Left ventricle myocardium inferior (tissue), 1 donor: ENCODE measurements around the gene FILIP1L. TPM values are rescaled to one million over a fixed set of nuclear protein-coding genes. Genes with fewer than 3 reads are reported as not detected.

Experiments used
- DNase-seq: peaks from one replicate; pipeline ENCODE4 v3.0.0-alpha.2; 2020
- H3K27ac ChIP-seq: fragments of 200-600 bp; replicated peaks from 2 replicates; pipeline ENCODE4 v1.8.0; 2021
- H3K27me3 ChIP-seq: fragments of 200-600 bp; 2 replicates; pipeline ENCODE4 v1.8.0; 2021; ENCODE audit warnings: low read depth
- H3K36me3 ChIP-seq: fragments of 200-600 bp; 2 replicates; pipeline ENCODE4 v1.8.0; 2021
- H3K4me1 ChIP-seq: fragments of 200-600 bp; 2 replicates; pipeline ENCODE4 v1.8.0; 2021
- H3K4me3 ChIP-seq: fragments of 200-600 bp; 2 replicates; pipeline ENCODE4 v1.8.0; 2021; ENCODE audit warnings: mild to moderate bottlenecking, moderate library complexity
- H3K9me3 ChIP-seq: fragments of 200-600 bp; replicated peaks from 2 replicates; pipeline ENCODE4 v1.8.0; 2021
- CTCF ChIP-seq: fragments of 200-600 bp; IDR thresholded peaks from 2 replicates; pipeline ENCODE4 v1.8.0; 2021; ENCODE audit warnings: antibody characterized with exemption, mild to moderate bottlenecking, borderline replicate concordance
- intact Hi-C: fragments of 100-400 bp; cut with micrococcal nuclease; formaldehyde crosslinking; loops from one replicate; pipeline ENCODE4 v1.11.0; 2022
- total RNA-seq: library from RNA; stranded (reverse); fragmentation: NEBNext Ultra II Directional; extraction: Animal tissue kit (Norgen Biotek cat#: 25700); gene quantifications from one replicate; pipeline ENCODE4 v1.2.1, GENCODE V29; 2021
- donor health status: DM: no; HTN: yes; CAD: no; lungs with severe emphysema.

The FILIP1L gene
- total RNA-seq, 1 donor from 2014 or later: 84.9 TPM

DNA sequence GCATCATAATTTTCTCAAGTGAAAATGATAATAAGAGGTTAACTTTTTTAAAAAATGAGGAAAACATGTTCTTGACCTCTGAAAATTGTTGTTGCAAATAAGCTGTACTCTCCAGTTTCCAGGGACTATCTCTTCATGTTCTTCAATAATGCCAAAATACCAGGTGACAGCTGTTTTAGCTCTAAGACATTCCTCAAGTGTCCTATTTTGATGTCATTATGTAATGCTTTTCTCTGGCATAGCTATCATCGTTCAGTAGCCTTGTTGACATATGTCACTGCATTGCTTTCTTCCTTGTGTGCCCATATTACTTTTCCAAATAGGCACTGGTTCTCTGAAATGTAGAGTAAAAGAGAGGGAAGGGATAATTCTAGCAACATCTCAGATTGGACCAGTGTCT lies 5.7 kb upstream of the FILIP1L start:
- Histone ChIP-seq H3K27ac (peak overlapping the region; percentile 59), H3K4me1 (peaks cover 47% of the 10 kb centered on the region), H3K27me3 (no peaks in the 10 kb centered on the region), H3K36me3 (no peaks in the 10 kb centered on the region), H3K4me3 (no peak overlapping the region), H3K9me3 (no peaks in the 10 kb centered on the region)
- intact Hi-C loops: no loop called here
- no peak for DNase-seq
- no peak for TF ChIP-seq CTCF

- Histone ChIP-seq H3K4me3 (no peak overlapping the region), H3K4me1 (peaks cover 20% of the 10 kb centered on the region), H3K36me3 (no peaks in the 10 kb centered on the region), H3K9me3 (no peaks in the 10 kb centered on the region), H3K27me3 (no peaks in the 10 kb centered on the region), H3K27ac (no peak overlapping the region)
- intact Hi-C loops: no loop called here
- DNase-seq: no peak
- no peak for TF ChIP-seq CTCF
Measured at GRCh38 chr3:100117093-100117492, 2.8 kb upstream of the FILIP1L start.

DNA sequence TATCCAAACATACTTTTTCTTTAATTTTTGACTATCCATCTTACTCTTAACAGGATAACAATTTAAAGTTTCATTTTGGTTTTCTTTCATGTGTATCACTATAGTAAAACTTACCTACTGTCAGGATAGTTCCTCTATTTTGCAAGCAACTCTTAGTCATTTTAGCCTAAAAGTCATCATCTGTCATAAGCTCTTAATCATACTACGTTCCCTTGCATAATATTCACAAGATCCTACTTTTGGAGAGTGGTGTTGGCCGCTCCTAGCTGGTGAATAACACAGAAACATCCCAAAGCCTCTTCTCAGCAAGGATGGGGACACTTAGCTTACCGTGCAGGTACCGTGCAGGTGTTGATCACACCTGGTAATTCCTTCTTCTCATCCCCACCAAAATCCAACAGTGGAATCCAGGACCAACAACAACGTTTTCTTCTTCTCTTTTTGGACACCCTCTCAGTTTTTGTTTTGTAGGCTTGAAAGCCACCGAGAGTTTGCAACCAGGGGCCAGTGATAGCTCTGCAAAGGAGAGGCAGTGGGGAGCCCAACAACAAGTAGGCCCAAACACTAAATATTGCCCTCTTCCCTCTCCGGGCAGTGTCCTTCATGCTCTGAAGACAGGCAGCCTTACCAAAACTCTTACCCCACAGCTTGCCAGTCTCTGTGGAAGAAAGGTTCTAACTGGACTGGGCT lies 433 bp downstream of the FILIP1L start:
- no peak for TF ChIP-seq CTCF
- Histone ChIP-seq H3K9me3 (no peaks in the 10 kb centered on the region), H3K27me3 (no peaks in the 10 kb centered on the region), H3K36me3 (no peaks in the 10 kb centered on the region), H3K4me3 (peak overlapping the region; percentile 56), H3K27ac (peak overlapping the region; percentile 75), H3K4me1 (peaks cover 18% of the 10 kb centered on the region)
- intact Hi-C loops: no loop called here
- DNase-seq: no peak

GRCh38 chr3:100111728-100112127 lies 2.6 kb downstream of the FILIP1L start:
- Histone ChIP-seq H3K36me3 (no peaks in the 10 kb centered on the region), H3K9me3 (no peaks in the 10 kb centered on the region), H3K4me1 (peaks cover 38% of the 10 kb centered on the region), H3K4me3 (peak overlapping the region; percentile 56), H3K27me3 (no peaks in the 10 kb centered on the region), H3K27ac (no peak overlapping the region)
- intact Hi-C loops: no loop called here
- no peak for DNase-seq
- no peak for TF ChIP-seq CTCF

- TF ChIP-seq CTCF: no peak
- Histone ChIP-seq H3K9me3 (no peaks in the 10 kb centered on the region), H3K4me3 (peak overlapping the region; percentile 56), H3K36me3 (no peaks in the 10 kb centered on the region), H3K27me3 (no peaks in the 10 kb centered on the region), H3K27ac (peak overlapping the region; percentile 39), H3K4me1 (peaks cover 53% of the 10 kb centered on the region)
- no peak for DNase-seq
- intact Hi-C loops: no loop called here
Measured at GRCh38 chr3:100110162-100110561, 4.1 kb downstream of the FILIP1L start.
